SH-SY5Y (cell line): ENCODE data around the gene RXFP4.

ENCODE experiments used
- GATA2 ChIP-seq: IDR thresholded peaks from 2 replicates; pipeline ENCODE4 v1.6.1; 2011; ENCODE audit warnings: mild to moderate bottlenecking, low read depth, low read length
- GATA3 ChIP-seq: IDR thresholded peaks from 2 replicates; pipeline ENCODE4 v1.6.1; 2011; ENCODE audit warnings: low read depth, mild to moderate bottlenecking, low read length, moderate library complexity

DNA sequence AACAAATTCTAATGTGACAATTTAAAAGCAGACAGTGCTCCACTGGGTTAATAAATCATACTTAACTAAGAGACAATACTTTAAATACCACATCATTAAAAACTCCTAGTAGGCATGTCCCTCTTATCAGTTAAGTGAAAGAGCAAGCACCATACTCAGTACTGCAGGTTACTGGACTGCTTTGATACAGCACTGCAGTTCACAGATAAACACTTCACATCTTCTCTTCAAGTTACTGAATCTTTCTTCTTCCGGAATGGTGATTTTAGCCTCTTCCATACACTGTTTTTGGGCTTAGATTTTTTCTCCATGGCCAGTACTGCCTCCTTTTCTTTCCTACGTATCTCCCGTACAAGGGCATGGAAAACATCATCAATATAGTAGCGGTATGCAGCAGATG is 41.3 kb upstream of the RXFP4 start:
- TF ChIP-seq GATA2 (no peak), GATA3 (no peak)
